ENCODE data around the gene SDCBP2.

SDCBP2 gene

GRCh38 chr20:1328680-1329330 lies at the start of gene SDCBP2:
Gene SDCBP2 (minus strand): TSS chr20:1329139. CDS start chr20:1320416, 8,723 bp downstream.
- no peak for DNase-seq (ENCODE audit: low read depth in 2 of 2, low spot score in 1 of 2)

GRCh38 chr20:1378735-1379125 lies 49.8 kb upstream of the SDCBP2 start:
- no peak for DNase-seq (ENCODE audit: low read depth in 2 of 2, low spot score in 1 of 2)

GRCh38 chr20:1377984-1378734 lies 49.2 kb upstream of the SDCBP2 start:
- DNase-seq (ENCODE audit: low read depth in 2 of 2, low spot score in 1 of 2): no peak

GRCh38 chr20:1377341-1377871 lies 48.5 kb upstream of the SDCBP2 start:
- DNase-seq (ENCODE audit: low read depth in 2 of 2, low spot score in 1 of 2): no peak

GRCh38 chr20:1376408-1377270 lies 47.7 kb upstream of the SDCBP2 start:
- DNase-seq (ENCODE audit: low read depth in 2 of 2, low spot score in 1 of 2): no peak

GRCh38 chr20:1376007-1376406 lies 47.1 kb upstream of the SDCBP2 start:
- no peak for DNase-seq (ENCODE audit: low read depth in 2 of 2, low spot score in 1 of 2)

- DNase-seq (ENCODE audit: low read depth in 2 of 2, low spot score in 1 of 2): no peak
These were observed 46.6 kb upstream of the SDCBP2 start for GRCh38 chr20:1375515-1375914.

- no peak for DNase-seq (ENCODE audit: low read depth in 2 of 2, low spot score in 1 of 2)
These were observed 45.3 kb upstream of the SDCBP2 start for GRCh38 chr20:1374246-1374645.

- no peak for DNase-seq (ENCODE audit: low read depth in 2 of 2, low spot score in 1 of 2)
These were observed 44.7 kb upstream of the SDCBP2 start for GRCh38 chr20:1373614-1374013.

- no peak for DNase-seq (ENCODE audit: low read depth in 2 of 2, low spot score in 1 of 2)
These were observed 44.1 kb upstream of the SDCBP2 start for GRCh38 chr20:1373036-1373435.

GRCh38 chr20:1371830-1372539 lies 43.0 kb upstream of the SDCBP2 start:
- no peak for DNase-seq (ENCODE audit: low read depth in 2 of 2, low spot score in 1 of 2)

- no peak for DNase-seq (ENCODE audit: low read depth in 2 of 2, low spot score in 1 of 2)
These were observed 42.4 kb upstream of the SDCBP2 start for GRCh38 chr20:1371202-1371782.

GRCh38 chr20:1370548-1371110 lies 41.7 kb upstream of the SDCBP2 start:
- no peak for DNase-seq (ENCODE audit: low read depth in 2 of 2, low spot score in 1 of 2)

GRCh38 chr20:1369970-1370369 lies 41.0 kb upstream of the SDCBP2 start:
- no peak for DNase-seq (ENCODE audit: low read depth in 2 of 2, low spot score in 1 of 2)

- no peak for DNase-seq (ENCODE audit: low read depth in 2 of 2, low spot score in 1 of 2)
These were observed 39.7 kb upstream of the SDCBP2 start for GRCh38 chr20:1368448-1369199.

GRCh38 chr20:1367479-1367878 lies 38.5 kb upstream of the SDCBP2 start:
- DNase-seq (ENCODE audit: low read depth in 2 of 2, low spot score in 1 of 2): no peak

GRCh38 chr20:1364106-1364505 lies 35.2 kb upstream of the SDCBP2 start:
- DNase-seq (ENCODE audit: low read depth in 2 of 2, low spot score in 1 of 2): no peak

GRCh38 chr20:1363522-1363921 lies 34.6 kb upstream of the SDCBP2 start:
- DNase-seq (ENCODE audit: low read depth in 2 of 2, low spot score in 1 of 2): no peak

- DNase-seq (ENCODE audit: low read depth in 2 of 2, low spot score in 1 of 2): no peak
These were observed 33.5 kb upstream of the SDCBP2 start for GRCh38 chr20:1362484-1362883.

Measured in stimulated activated CD8-positive, alpha-beta memory T cell treated with anti-CD3 and anti-CD28 coated beads, Interleukin-4, amount 100 ng/mL, for 4 hours (primary cell).